ENCODE data around the gene TBC1D22A. TPM values are rescaled to one million over a fixed set of nuclear protein-coding genes. Genes with fewer than 3 reads are reported as not detected.

TBC1D22A gene
- total RNA-seq, 6 donors from 2014 or later, result 27.1 to 48.2 (median 35.3) TPM

GRCh38 chr22:47033648-47034000, 271.2 kb downstream of the TBC1D22A start:
- DNase-seq, result no peak
- Histone ChIP-seq H3K27me3 (no peaks in the 10 kb centered on the region), H3K4me1 (peaks cover 0 to 25% (median 11%) of the 10 kb centered on the region in 4 donors), H3K36me3 (peaks cover 0 to 17% (median 6%) of the 10 kb centered on the region in 4 donors), H3K4me3 (no peak overlapping the region), H3K27ac (peak overlapping the region; percentile 28 to 91 (median 82)), H3K9me3 (no peaks in the 10 kb centered on the region)
- no peak for TF ChIP-seq POLR2A (IDR thresholded peaks at IDR 0.05)
- no peak for TF ChIP-seq EP300 (IDR thresholded peaks at IDR 0.05)
- no peak for TF ChIP-seq CTCF (IDR thresholded peaks at IDR 0.05)
- no peak for TF ChIP-seq POLR2AphosphoS5 (IDR thresholded peaks at IDR 0.05)
- 95 to 96% methylated on average over 11 of the region's 11 CpGs for WGBS, 2 donors
- no peak for ATAC-seq (ENCODE audit: low FRiP score in 2 of 2)

- peaks cover 0 to 25% (median 11%) of the 10 kb centered on the region in 4 donors for H3K4me1 ChIP-seq
- no peaks in the 10 kb centered on the region for H3K27me3 ChIP-seq
- H3K4me3 ChIP-seq, result no peak overlapping the region
- H3K9me3 ChIP-seq, result no peaks in the 10 kb centered on the region
- WGBS, 2 donors, result 89 to 91% methylated on average over 20 to 21 of the region's 21 CpGs
- peak overlapping the region; percentile 28 to 91 (median 82) for H3K27ac ChIP-seq
- TF ChIP-seq POLR2AphosphoS5 (IDR thresholded peaks at IDR 0.05) (no peak), EP300 (IDR thresholded peaks at IDR 0.05) (no peak), CTCF (IDR thresholded peaks at IDR 0.05) (no peak), POLR2A (IDR thresholded peaks at IDR 0.05) (no peak)
- peaks cover 0 to 17% (median 6%) of the 10 kb centered on the region in 4 donors for H3K36me3 ChIP-seq
- DNase-seq (no peak), ATAC-seq (ENCODE audit: low FRiP score in 2 of 2) (no peak)
Observed at GRCh38 chr22:47034076-47034808, 271.8 kb downstream of the TBC1D22A start.

GRCh38 chr22:47034905-47035419, 272.5 kb downstream of the TBC1D22A start:
- peak in 1 of 2 donors; percentile 72 for DNase-seq

GRCh38 chr22:47035425-47035881, 273.0 kb downstream of the TBC1D22A start:
- DNase-seq (peak in 1 of 2 donors; percentile 48), ATAC-seq (ENCODE audit: low FRiP score in 2 of 2) (no peak)

More at GRCh38 chr22:47034905-47035419, 272.5 kb downstream of the TBC1D22A start:
- Histone ChIP-seq H3K36me3 (peaks cover 0 to 17% (median 6%) of the 10 kb centered on the region in 4 donors), H3K27me3 (no peaks in the 10 kb centered on the region), H3K4me3 (no peak overlapping the region), H3K27ac (peak overlapping the region in 2 of 4 donors; percentile 27 to 40), H3K4me1 (peaks cover 0 to 25% (median 11%) of the 10 kb centered on the region in 4 donors), H3K9me3 (no peaks in the 10 kb centered on the region)
- WGBS, 2 donors, result 79 to 84% methylated on average over 7 to 9 of the region's 11 CpGs
- no peak for ATAC-seq (ENCODE audit: low FRiP score in 2 of 2)
- TF ChIP-seq POLR2AphosphoS5 (IDR thresholded peaks at IDR 0.05), result no peak
- TF ChIP-seq CTCF (IDR thresholded peaks at IDR 0.05), result no peak
- TF ChIP-seq POLR2A (IDR thresholded peaks at IDR 0.05), result no peak
- no peak for TF ChIP-seq EP300 (IDR thresholded peaks at IDR 0.05)

More at GRCh38 chr22:47035425-47035881, 273.0 kb downstream of the TBC1D22A start:
- WGBS, 2 donors, result 80 to 85% methylated on average over 10 to 11 of the region's 11 CpGs
- H3K36me3 ChIP-seq, result peaks cover 0 to 17% (median 6%) of the 10 kb centered on the region in 4 donors
- H3K9me3 ChIP-seq, result no peaks in the 10 kb centered on the region
- no peak for TF ChIP-seq POLR2A (IDR thresholded peaks at IDR 0.05)
- no peak for TF ChIP-seq EP300 (IDR thresholded peaks at IDR 0.05)
- no peak for TF ChIP-seq CTCF (IDR thresholded peaks at IDR 0.05)
- no peak for TF ChIP-seq POLR2AphosphoS5 (IDR thresholded peaks at IDR 0.05)
- no peaks in the 10 kb centered on the region for H3K27me3 ChIP-seq
- no peak overlapping the region for H3K4me3 ChIP-seq
- peak overlapping the region in 2 of 4 donors; percentile 27 to 40 for H3K27ac ChIP-seq
- H3K4me1 ChIP-seq, result peaks cover 0 to 25% (median 11%) of the 10 kb centered on the region in 4 donors

Data from upper lobe of left lung (tissue), 6 donors.